K562 (cell line): Measurements from ENCODE around the gene RAB11FIP2. TPM values are rescaled to one million over a fixed set of nuclear protein-coding genes. Genes with fewer than 3 reads are reported as not detected.

Source experiments
- ATAC-seq: fragments of 200-7000 bp; cut with Tn5 transposase; 3 replicates; pipeline ENCODE4 v1.9.1; 2020; ENCODE audit warnings: moderate library complexity
- BruUV-seq: library from RNA; stranded (reverse); fragments of 400-500 nt; replicated peaks from 2 replicates; lab custom pipeline; 2021; lab: Mats Ljungman, UMichigan
- CTCF ChIA-PET: fragments of 300-600 bp; formaldehyde crosslinking; extraction: SDS; loops from one replicate; lab custom pipeline; 2021; ENCODE audit warnings: low intra/inter-chr PET ratio; lab: Yijun Ruan, JAX
- POLR2A ChIA-PET: fragments of 300-600, 350-650 bp; sonication (Branson Sonifier 250); formaldehyde crosslinking; extraction: SDS; loops from one replicate; lab custom pipeline; 2021; ENCODE audit warnings: antibody characterized with exemption, inconsistent platforms; lab: Yijun Ruan, JAX
- DNase-seq, 4 experiments: peaks; one replicate each; pipeline versions ENCODE4 v3.0.0 to v3.0.0-alpha.2; 2011 to 2018; ENCODE audit warnings: low spot score in 3 of 4, mixed read lengths in 3 of 4; ENCODE audit errors: extremely low read depth in 1 of 4
- FAIRE-seq: peaks from 2 replicates; lab custom pipeline; 2011; peaks lifted over from hg19 to GRCh38; lab: Jason Lieb, UNC
- H2AFZ ChIP-seq: 2 replicates; pipeline ENCODE4 v1.6.0; 2011; ENCODE audit warnings: low read depth, low read length, control low read depth, inconsistent platforms
- H3K27ac ChIP-seq: fragments of 200-600 bp; 3 replicates; pipeline ENCODE4 v1.8.0; 2011; ENCODE audit warnings: low read depth, mild to moderate bottlenecking, control low read depth, inconsistent platforms, low read length, moderate library complexity, mixed read lengths; ENCODE audit errors: extremely low read depth
- H3K27me3 ChIP-seq, 2 experiments: fragments of 300-600 bp in 1 of 2; 2 replicates in 1 of 2; 3 replicates in 1 of 2; pipeline versions ENCODE4 v1.6.0 to v1.8.0; 2011; ENCODE audit warnings: inconsistent platforms in 2 of 2, low read length in 2 of 2, mild to moderate bottlenecking in 1 of 2, mixed read lengths in 1 of 2, moderate library complexity in 1 of 2; ENCODE audit not compliant: control insufficient read depth in 2 of 2, insufficient read depth in 2 of 2
- H3K36me3 ChIP-seq: fragments of 300-600 bp; 3 replicates; pipeline ENCODE4 v1.8.0; 2011; ENCODE audit warnings: mild to moderate bottlenecking, low read length, inconsistent platforms; ENCODE audit not compliant: control insufficient read depth, insufficient read depth
- H3K4me1 ChIP-seq, 2 experiments: fragments of 200-600 bp in 1 of 2; replicated peaks in 1 of 2; 2 replicates in 1 of 2; 3 replicates in 1 of 2; pipeline versions ENCODE4 v1.5.1 to v1.8.0; 2011; ENCODE audit warnings: inconsistent platforms in 2 of 2, low read length in 2 of 2, mild to moderate bottlenecking in 1 of 2, mixed read lengths in 1 of 2, moderate library complexity in 1 of 2; ENCODE audit not compliant: control insufficient read depth in 2 of 2, insufficient read depth in 2 of 2
- H3K4me2 ChIP-seq: 2 replicates; pipeline ENCODE4 v1.6.1; 2011; ENCODE audit warnings: low read length, control low read depth, inconsistent platforms, mixed read lengths; ENCODE audit not compliant: insufficient read depth
- H3K4me3 ChIP-seq: fragments of 200-600 bp; sonication (generic), shearing (Covaris generic); 2 replicates; pipeline ENCODE4 v1.5.1; 2016; ENCODE audit warnings: control low read depth, inconsistent platforms
- H3K79me2 ChIP-seq: fragments of 200-600 bp; 3 replicates; pipeline ENCODE4 v1.8.0; 2011; ENCODE audit warnings: low read length, inconsistent platforms; ENCODE audit not compliant: control insufficient read depth, insufficient read depth
- H3K9ac ChIP-seq, 2 experiments: 2 replicates each; pipeline versions ENCODE4 v1.6.0 to v1.6.1; 2011; ENCODE audit warnings: low read depth in 2 of 2, low read length in 2 of 2, control low read depth in 1 of 2, inconsistent platforms in 1 of 2, mild to moderate bottlenecking in 1 of 2, mixed read lengths in 1 of 2; ENCODE audit not compliant: insufficient read depth in 1 of 2
- H3K9me1 ChIP-seq: one replicate; pipeline ENCODE4 v1.6.0; 2011; ENCODE audit warnings: inconsistent platforms, mild to moderate bottlenecking, low read length, moderate library complexity; ENCODE audit not compliant: control insufficient read depth, insufficient read depth
- H3K9me3 ChIP-seq: replicated peaks from 2 replicates; pipeline ENCODE4 v1.5.1; 2011; ENCODE audit warnings: low read depth, low read length, inconsistent platforms; ENCODE audit not compliant: control insufficient read depth, insufficient read depth
- H4K20me1 ChIP-seq: replicated peaks from 2 replicates; pipeline ENCODE4 v1.6.1; 2011; ENCODE audit warnings: low read length, inconsistent platforms, mixed read lengths; ENCODE audit not compliant: control insufficient read depth, insufficient read depth
- BHLHE40 ChIP-seq: IDR thresholded peaks from 2 replicates; pipeline ENCODE4 v1.6.1; 2011; ENCODE audit warnings: low read length, improper control_type of control experiment
- CBFB ChIP-seq: sonication (generic); formaldehyde crosslinking; IDR thresholded peaks from 2 replicates; pipeline ENCODE4 v1.4.0; 2020; ENCODE audit warnings: mild to moderate bottlenecking, missing genetic modification reagents
- ESRRA ChIP-seq: fragments of 450-650 bp; IDR thresholded peaks from 2 replicates; pipeline ENCODE4 v1.6.1; 2014; ENCODE audit warnings: low read depth, mild to moderate bottlenecking, moderate library complexity, borderline replicate concordance
- GATAD2B ChIP-seq: fragments of 450-650 bp; IDR thresholded peaks from 2 replicates; pipeline ENCODE4 v1.6.1; 2017; ENCODE audit warnings: mild to moderate bottlenecking, borderline replicate concordance
- HMG20B ChIP-seq: fragments of 250-450 bp; sonication (Bioruptor Pico); IDR thresholded peaks from 2 replicates; pipeline ENCODE4 v1.5.0; 2021; ENCODE audit warnings: mild to moderate bottlenecking
- MCM5 ChIP-seq: fragments of 450-650 bp; IDR thresholded peaks from 2 replicates; pipeline ENCODE4 v1.6.1; 2016; ENCODE audit warnings: low read depth
- NBN ChIP-seq: fragments of 450-650 bp; IDR thresholded peaks from 2 replicates; pipeline ENCODE4 v1.6.1; 2016; ENCODE audit warnings: low read depth, mild to moderate bottlenecking
- RBM25 ChIP-seq: fragments of 200-400 bp; formaldehyde crosslinking; IDR thresholded peaks from 2 replicates; pipeline ENCODE4 v1.6.1; 2018; ENCODE audit warnings: low read length, low read depth, moderate library complexity; ENCODE audit not compliant: severe bottlenecking
- SAP30 ChIP-seq: fragments of 200-600 bp; sonication (generic); IDR thresholded peaks from 2 replicates; pipeline ENCODE4 v1.6.1; 2012; ENCODE audit warnings: borderline replicate concordance, low read depth, mild to moderate bottlenecking, moderate library complexity, low read length, control low read depth, inconsistent platforms; ENCODE audit not compliant: insufficient read depth, poor library complexity, severe bottlenecking
- ZSCAN29 ChIP-seq: fragments of 450-650 bp; IDR thresholded peaks from 2 replicates; pipeline ENCODE4 v1.6.1; 2017
- WGBS: fragments of 100-300 bp; shearing (Covaris generic); methylation state at CpG from one replicate; pipeline ENCODE4 v1.1.6; 2016; ENCODE audit warnings: low coverage, mixed read lengths; ENCODE audit not compliant: insufficient coverage; ENCODE audit errors: missing lambda C conversion rate; 5-methylcytosine and 5-hydroxymethylcytosine counted together
- in situ Hi-C: fragments of 300-500 bp; cut with MboI; formaldehyde crosslinking; loops from 4 replicates; pipeline ENCODE4 v1.15.0; 2018; ENCODE audit warnings: inconsistent platforms, mixed read lengths
- intact Hi-C: fragments of 100-400 bp; cut with micrococcal nuclease; formaldehyde crosslinking; loops from 2 replicates; pipeline ENCODE4 v1.14.2; 2022
- polyA plus RNA-seq, 8 experiments: library from polyadenylated mRNA; depleted of rRNA in 4 of 8; stranded (reverse) in 5 of 8; unstranded in 3 of 8; fragments of >200 nt; fragmentation: Nextera tagmentation in 2 of 8; fragmentation: Illumina TruSeq in 1 of 8; extraction: Ambion mirVana in 2 of 8; extraction: Trizol in 1 of 8; gene quantifications; 2 replicates each; pipeline versions ENCODE4 v1.2.1 to v1.2.3, GENCODE V29; 2011 to 2014; ENCODE audit warnings: inconsistent platforms in 1 of 8, missing spikeins in 1 of 8
- total RNA-seq, 7 experiments: library from RNA; depleted of rRNA in 6 of 7; stranded (reverse); fragments of >200 nt in 6 of 7; fragmentation: Illumina TruSeq in 2 of 7; extraction: Trizol in 2 of 7; gene quantifications; 2 replicates each; pipeline versions ENCODE4 v1.2.1 to v1.2.3, GENCODE V29; 2011 to 2021; ENCODE audit warnings: low replicate concordance in 1 of 7
- TF ChIP-seq, protein P1 (sequence below): fragments of 200-800 bp; sonication (Bioruptor generic); IDR thresholded peaks from 2 replicates; pipeline ENCODE4 v1.6.1; 2017; ENCODE audit warnings: missing genetic modification characterization, missing compliant biosample characterization
- TF ChIP-seq, protein P2 (sequence below): sonication (generic); formaldehyde crosslinking; IDR thresholded peaks from 2 replicates; pipeline ENCODE4 v1.8.0; 2022; ENCODE audit warnings: missing genetic modification reagents, mild to moderate bottlenecking, moderate library complexity, borderline replicate concordance
- TF ChIP-seq, protein P3 (sequence below): fragments of 250-450 bp; sonication (Bioruptor Pico); IDR thresholded peaks from 2 replicates; pipeline ENCODE4 v1.4.0; 2020; ENCODE audit warnings: mild to moderate bottlenecking
- TF ChIP-seq, protein P4 (sequence below): sonication (generic); formaldehyde crosslinking; IDR thresholded peaks from 2 replicates; pipeline ENCODE4 v1.8.0; 2022; ENCODE audit warnings: missing genetic modification reagents, mild to moderate bottlenecking, borderline replicate concordance

Gene RAB11FIP2
- total and polyA plus RNA-seq, 9 of the 15 experiments (the other 6 are each of a cell fraction or from before 2014, with no cell fraction given) = 3.0 to 10.6 (median 3.9) TPM

DNA sequence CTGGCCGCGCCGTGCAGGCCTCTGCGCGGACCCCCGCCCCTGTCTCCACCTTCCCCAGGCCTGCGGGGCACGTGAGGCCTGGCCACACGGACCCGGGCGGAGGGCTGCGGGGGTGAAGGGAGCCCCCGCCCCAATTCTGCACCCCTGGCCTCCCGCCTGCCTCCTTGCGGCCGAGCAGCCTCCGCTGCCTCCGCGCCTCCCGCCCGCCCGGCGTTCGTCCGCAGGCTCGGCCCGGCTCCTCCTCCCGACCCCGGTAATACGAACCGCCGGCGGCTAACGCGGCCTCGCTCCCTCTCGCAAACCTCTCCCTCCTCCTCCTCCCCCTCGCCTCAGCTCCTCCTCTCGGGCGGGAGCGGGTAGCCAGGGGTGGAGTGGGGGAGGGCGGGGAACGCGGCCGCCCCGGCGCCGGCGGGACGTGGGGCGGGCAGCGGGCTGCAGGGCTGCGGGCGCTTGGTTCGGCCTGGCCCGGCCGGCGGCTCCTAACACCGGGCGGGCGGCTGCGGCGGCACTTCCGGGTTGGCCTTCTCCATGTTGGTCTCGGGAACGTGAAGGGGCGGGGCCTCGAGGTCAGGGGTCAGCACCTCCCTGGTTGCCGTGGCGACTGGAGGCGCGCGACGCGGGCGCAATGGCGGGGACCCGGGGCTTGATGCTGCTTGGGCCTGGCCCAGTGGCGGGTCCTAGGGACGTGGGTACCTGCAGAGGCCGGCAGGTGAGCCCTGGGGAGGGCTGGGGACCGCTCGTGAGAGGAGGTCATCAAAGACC is at the start of gene RAB11FIP2 (continued):
- TF ChIP-seq BHLHE40 (peak; percentile 74), RBM25 (peak; percentile 51), SAP30 (peak; percentile 32), GATAD2B (peak; percentile 92), ZSCAN29 (no peak), ESRRA (peak; percentile 12; the same call in 1 of the 2 replicates)
- TF ChIP-seq, protein P1, sequence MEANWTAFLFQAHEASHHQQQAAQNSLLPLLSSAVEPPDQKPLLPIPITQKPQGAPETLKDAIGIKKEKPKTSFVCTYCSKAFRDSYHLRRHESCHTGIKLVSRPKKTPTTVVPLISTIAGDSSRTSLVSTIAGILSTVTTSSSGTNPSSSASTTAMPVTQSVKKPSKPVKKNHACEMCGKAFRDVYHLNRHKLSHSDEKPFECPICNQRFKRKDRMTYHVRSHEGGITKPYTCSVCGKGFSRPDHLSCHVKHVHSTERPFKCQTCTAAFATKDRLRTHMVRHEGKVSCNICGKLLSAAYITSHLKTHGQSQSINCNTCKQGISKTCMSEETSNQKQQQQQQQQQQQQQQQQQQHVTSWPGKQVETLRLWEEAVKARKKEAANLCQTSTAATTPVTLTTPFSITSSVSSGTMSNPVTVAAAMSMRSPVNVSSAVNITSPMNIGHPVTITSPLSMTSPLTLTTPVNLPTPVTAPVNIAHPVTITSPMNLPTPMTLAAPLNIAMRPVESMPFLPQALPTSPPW (CRISPR knock-in tag) = peak; percentile 92

DNA sequence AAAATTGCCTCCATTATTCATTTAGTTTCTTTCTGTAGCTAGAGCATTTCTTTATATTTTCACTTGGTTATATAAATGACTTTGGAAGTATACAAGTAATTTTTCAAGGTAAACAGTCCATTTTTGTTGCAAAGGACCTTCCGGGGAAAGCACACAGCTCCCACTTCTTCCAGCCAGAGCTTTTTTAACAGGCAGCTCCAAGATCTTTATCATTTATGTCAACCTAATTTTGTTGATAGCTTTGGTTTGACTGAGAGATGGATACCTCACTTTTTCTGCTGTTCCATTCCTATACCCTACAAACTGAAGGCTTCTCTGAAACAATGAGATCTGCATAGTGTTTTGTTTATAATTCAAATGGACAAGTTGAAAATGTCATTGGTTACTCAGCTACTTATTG is 49.3 kb upstream of the RAB11FIP2 start:
- Histone ChIP-seq H3K4me2 (no peak overlapping the region), H3K79me2 (no peaks in the 10 kb centered on the region), H3K9me1 (no peaks in the 10 kb centered on the region), H3K27ac (no peak overlapping the region), H3K4me3 (no peak overlapping the region), H4K20me1 (no peaks in the 10 kb centered on the region), H3K27me3 (peaks cover 0 to 2% of the 10 kb centered on the region in 2 experiments; a peak in 1 of 5 replicates), H3K36me3 (no peaks in the 10 kb centered on the region), H3K9ac (no peak overlapping the region), H2AFZ (no peak overlapping the region), H3K9me3 (no peaks in the 10 kb centered on the region), H3K4me1 (no peaks in the 10 kb centered on the region)
- 0% methylated on average over 1 of the region's 1 CpG for WGBS
- DNase-seq (no peak), FAIRE-seq (no peak), ATAC-seq (no peak)
- ChIA-PET CTCF (no interaction called here), POLR2A (interaction anchor here (0.6 kb wide), 1 partner anchor 175 kb away, joined by 3 read pairs; no protein-coding TSS in a partner anchor)
- no TSS peak for BruUV-seq
- intact Hi-C loops = no loop called here
- in situ Hi-C loops = no loop called here
- TF ChIP-seq MCM5 = no peak
- TF ChIP-seq, protein P2, sequence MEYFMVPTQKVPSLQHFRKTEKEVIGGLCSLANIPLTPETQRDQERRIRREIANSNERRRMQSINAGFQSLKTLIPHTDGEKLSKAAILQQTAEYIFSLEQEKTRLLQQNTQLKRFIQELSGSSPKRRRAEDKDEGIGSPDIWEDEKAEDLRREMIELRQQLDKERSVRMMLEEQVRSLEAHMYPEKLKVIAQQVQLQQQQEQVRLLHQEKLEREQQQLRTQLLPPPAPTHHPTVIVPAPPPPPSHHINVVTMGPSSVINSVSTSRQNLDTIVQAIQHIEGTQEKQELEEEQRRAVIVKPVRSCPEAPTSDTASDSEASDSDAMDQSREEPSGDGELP (CRISPR knock-in tag) = no peak
- no peak for TF ChIP-seq HMG20B
- TF ChIP-seq, protein P3, sequence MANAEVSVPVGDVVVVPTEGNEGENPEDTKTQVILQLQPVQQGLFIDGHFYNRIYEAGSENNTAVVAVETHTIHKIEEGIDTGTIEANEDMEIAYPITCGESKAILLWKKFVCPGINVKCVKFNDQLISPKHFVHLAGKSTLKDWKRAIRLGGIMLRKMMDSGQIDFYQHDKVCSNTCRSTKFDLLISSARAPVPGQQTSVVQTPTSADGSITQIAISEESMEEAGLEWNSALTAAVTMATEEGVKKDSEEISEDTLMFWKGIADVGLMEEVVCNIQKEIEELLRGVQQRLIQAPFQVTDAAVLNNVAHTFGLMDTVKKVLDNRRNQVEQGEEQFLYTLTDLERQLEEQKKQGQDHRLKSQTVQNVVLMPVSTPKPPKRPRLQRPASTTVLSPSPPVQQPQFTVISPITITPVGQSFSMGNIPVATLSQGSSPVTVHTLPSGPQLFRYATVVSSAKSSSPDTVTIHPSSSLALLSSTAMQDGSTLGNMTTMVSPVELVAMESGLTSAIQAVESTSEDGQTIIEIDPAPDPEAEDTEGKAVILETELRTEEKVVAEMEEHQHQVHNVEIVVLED (CRISPR knock-in tag) = no peak
- TF ChIP-seq, protein P4, sequence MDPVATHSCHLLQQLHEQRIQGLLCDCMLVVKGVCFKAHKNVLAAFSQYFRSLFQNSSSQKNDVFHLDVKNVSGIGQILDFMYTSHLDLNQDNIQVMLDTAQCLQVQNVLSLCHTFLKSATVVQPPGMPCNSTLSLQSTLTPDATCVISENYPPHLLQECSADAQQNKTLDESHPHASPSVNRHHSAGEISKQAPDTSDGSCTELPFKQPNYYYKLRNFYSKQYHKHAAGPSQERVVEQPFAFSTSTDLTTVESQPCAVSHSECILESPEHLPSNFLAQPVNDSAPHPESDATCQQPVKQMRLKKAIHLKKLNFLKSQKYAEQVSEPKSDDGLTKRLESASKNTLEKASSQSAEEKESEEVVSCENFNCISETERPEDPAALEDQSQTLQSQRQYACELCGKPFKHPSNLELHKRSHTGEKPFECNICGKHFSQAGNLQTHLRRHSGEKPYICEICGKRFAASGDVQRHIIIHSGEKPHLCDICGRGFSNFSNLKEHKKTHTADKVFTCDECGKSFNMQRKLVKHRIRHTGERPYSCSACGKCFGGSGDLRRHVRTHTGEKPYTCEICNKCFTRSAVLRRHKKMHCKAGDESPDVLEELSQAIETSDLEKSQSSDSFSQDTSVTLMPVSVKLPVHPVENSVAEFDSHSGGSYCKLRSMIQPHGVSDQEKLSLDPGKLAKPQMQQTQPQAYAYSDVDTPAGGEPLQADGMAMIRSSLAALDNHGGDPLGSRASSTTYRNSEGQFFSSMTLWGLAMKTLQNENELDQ (CRISPR knock-in tag) = no peak
- no peak for TF ChIP-seq NBN
- no peak for TF ChIP-seq CBFB
